GM13976 (cell line): Measurements from ENCODE around the gene PROK1.

Source experiments
- DNase-seq: peaks from one replicate; pipeline ENCODE4 v3.0.0; 2012; ENCODE audit warnings: low spot score
- CTCF ChIP-seq: IDR thresholded peaks from 2 replicates; pipeline ENCODE4 v1.5.1; 2012; ENCODE audit warnings: borderline replicate concordance, mild to moderate bottlenecking; ENCODE audit not compliant: insufficient read depth; ENCODE audit errors: extremely low read depth, missing control alignments, control extremely low read depth
- in situ Hi-C: fragments of 300-500 bp; cut with MboI; formaldehyde crosslinking; loops from one replicate; pipeline ENCODE4 v1.12.0; 2022; ENCODE audit warnings: low sequenced_read_pairs, mixed read lengths, inconsistent platforms; ENCODE audit not compliant: unreplicated experiment

PROK1 gene

GRCh38 chr1:110489973-110490542 is 39.1 kb downstream of the PROK1 start:
- TF ChIP-seq CTCF = no peak
- no peak for DNase-seq
- in situ Hi-C loops = no loop called here

GRCh38 chr1:110490791-110491451 is 40.0 kb downstream of the PROK1 start:
- no peak for TF ChIP-seq CTCF
- in situ Hi-C loops = no loop called here
- no peak for DNase-seq

DNA sequence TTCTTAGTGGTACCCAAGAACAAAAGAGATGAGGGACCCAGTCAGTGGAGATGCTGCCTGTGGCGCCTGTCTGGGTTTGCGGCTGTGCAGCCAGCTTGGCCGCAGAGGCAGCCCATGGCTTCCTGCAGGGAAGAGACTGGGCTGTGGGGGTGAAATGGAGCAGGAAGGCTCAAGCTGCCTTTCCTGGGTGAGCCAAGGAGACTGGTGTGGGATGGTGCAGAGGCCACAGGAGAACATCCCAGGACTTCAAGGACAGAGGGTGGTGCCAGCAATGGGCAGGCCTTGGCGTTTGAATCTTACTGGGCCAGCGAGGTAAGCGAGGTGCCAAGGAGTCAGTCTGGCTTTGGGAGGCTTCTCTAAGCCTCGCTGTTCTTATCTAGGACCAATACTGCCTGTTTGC is 41.6 kb downstream of the PROK1 start:
- in situ Hi-C loops = no loop called here
- no peak for TF ChIP-seq CTCF

DNA sequence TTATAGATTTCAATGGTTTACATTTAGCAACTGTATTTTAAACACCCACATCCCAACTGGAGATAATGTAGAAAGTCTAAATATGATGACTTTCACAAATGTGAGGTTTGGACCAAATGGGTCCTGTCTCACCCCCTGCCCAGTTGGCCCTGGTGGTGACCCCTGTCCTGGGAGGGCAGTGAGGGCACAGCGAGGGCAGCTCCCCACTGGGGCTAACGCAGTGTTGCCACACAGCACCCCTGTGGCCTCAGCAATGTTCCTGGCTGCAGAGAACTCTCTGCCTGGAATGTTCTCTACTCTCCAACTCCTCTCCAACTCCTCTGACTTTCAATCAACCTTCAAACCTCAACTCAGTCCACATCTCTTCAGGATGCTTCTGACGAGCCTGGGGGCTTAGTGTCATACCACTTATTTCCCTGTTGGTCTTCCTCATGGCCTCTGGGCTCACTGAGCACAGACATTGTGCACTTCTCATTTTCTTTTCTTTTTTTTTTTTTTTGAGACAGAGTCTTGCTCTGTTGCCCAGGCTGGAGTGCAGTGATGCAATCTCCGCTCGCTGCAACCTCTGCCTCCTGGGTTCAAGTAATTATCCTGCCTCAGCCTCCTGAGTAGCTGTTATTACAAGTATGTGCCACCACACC is 42.2 kb downstream of the PROK1 start:
- DNase-seq = no peak
- no peak for TF ChIP-seq CTCF
- in situ Hi-C loops = no loop called here

More for the DNA sequence above, 41.6 kb downstream of the PROK1 start:
- no peak for DNase-seq

- in situ Hi-C loops = no loop called here
- TF ChIP-seq CTCF = no peak
- no peak for DNase-seq
Observed at GRCh38 chr1:110494036-110494435, 43.1 kb downstream of the PROK1 start.

GRCh38 chr1:110494522-110495406 is 43.8 kb downstream of the PROK1 start:
- in situ Hi-C loops = no loop called here
- no peak for TF ChIP-seq CTCF
- no peak for DNase-seq
